RWPE1 (cell line): ENCODE data around the gene COL6A1.
A peak's percentile ranks its signal among the peaks of the same experiment; 100 is the strongest.

ENCODE experiments used
- CTCF ChIA-PET: fragments of 350-600 bp; sonication (Branson Sonifier 250); formaldehyde crosslinking; extraction: SDS; loops from one replicate; lab custom pipeline; 2021; lab: Yijun Ruan, JAX
- POLR2A ChIA-PET: fragments of 400-600 bp; formaldehyde crosslinking; extraction: SDS; loops from one replicate; lab custom pipeline; 2020; ENCODE audit warnings: antibody characterized with exemption; ENCODE audit not compliant: low non-redundant PET; lab: Yijun Ruan, JAX
- DNase-seq: peaks from one replicate; pipeline ENCODE4 v3.0.0; 2012; ENCODE audit warnings: low spot score
- H3K27ac ChIP-seq: fragments of 450-650 bp; 2 replicates; pipeline ENCODE4 v1.5.1; 2017
- TF ChIP-seq, protein P1 (sequence below): fragments of 450-650 bp; conservative IDR thresholded peaks from 2 replicates; pipeline ENCODE4 v1.5.1; 2017; ENCODE audit warnings: low read depth, mild to moderate bottlenecking

Gene COL6A1

GRCh38 chr21:45966791-45967394 is 14.7 kb upstream of the COL6A1 start:
- ChIA-PET CTCF (interaction anchor here (0.6 kb wide), 1 partner anchor 61 kb away, joined by 3 read pairs; no protein-coding TSS in a partner anchor), POLR2A (no interaction called here)
- no peak for DNase-seq
- no peak overlapping the region for H3K27ac ChIP-seq
- TF ChIP-seq, protein P1, sequence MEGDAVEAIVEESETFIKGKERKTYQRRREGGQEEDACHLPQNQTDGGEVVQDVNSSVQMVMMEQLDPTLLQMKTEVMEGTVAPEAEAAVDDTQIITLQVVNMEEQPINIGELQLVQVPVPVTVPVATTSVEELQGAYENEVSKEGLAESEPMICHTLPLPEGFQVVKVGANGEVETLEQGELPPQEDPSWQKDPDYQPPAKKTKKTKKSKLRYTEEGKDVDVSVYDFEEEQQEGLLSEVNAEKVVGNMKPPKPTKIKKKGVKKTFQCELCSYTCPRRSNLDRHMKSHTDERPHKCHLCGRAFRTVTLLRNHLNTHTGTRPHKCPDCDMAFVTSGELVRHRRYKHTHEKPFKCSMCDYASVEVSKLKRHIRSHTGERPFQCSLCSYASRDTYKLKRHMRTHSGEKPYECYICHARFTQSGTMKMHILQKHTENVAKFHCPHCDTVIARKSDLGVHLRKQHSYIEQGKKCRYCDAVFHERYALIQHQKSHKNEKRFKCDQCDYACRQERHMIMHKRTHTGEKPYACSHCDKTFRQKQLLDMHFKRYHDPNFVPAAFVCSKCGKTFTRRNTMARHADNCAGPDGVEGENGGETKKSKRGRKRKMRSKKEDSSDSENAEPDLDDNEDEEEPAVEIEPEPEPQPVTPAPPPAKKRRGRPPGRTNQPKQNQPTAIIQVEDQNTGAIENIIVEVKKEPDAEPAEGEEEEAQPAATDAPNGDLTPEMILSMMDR: no peak

- H3K27ac ChIP-seq: no peak overlapping the region
- ChIA-PET CTCF (interaction anchor here (0.6 to 2.7 kb wide), 3 partner anchors 82 to 174 kb away, joined by 3 to 12 read pairs (median 4); no protein-coding TSS in a partner anchor), POLR2A (no interaction called here)
- DNase-seq: no peak
- TF ChIP-seq, protein P1: no peak
These were observed 11.5 kb upstream of the COL6A1 start for GRCh38 chr21:45969921-45970673.

DNA sequence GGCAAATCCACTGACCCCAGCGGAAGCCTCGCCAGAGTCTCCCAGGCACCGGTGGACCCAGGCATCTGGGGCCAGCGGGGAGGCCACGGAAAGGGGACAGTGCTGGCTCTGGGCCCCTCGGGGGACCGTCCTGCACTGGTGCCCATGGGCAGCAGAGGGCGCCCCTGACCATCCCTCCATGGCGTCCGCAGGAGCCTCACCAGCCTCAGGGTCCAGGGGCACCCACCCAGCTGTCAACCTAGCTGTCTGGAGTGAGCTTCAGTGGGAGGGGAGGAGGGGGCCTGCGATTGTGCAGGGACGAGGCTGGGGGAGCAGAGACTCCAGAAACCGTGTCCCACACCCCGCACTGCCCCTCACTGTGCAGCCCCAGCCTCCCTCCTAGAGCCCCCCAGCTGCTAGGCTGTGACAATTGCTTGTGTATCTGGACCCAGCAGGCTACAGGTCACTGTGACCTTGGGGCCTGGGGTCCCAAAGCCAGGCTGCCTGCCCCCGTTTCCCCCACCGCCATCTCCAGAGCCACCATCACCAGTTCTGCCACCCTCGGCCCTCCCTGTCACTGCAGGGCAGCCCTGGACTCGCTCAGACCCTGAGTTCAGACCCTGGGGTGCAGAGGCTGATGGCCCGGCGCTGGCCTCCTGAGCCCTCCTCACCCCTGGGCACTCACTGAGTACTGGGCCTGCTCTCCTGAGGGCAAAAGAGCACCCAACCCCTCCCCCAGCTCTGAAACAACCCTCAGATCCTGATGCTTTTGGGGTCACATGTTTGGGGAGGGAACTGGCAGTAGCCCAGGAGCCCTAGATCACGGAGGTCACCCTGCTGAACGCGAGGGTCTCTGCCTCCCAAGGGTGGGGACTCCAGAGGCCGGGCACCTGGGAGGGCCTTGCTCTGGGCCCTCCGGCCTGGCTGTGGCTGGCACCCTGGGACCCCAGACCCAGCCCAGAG is 10.6 kb upstream of the COL6A1 start:
- POLR2A ChIA-PET: no interaction called here
- TF ChIP-seq, protein P1: peak; percentile 92
- CTCF ChIA-PET: interaction anchor here (1.1 to 2.7 kb wide), 3 partner anchors 126 to 191 kb away, joined by 3 to 12 read pairs (median 4); no protein-coding TSS in a partner anchor
- DNase-seq: peak; percentile 41
- peak overlapping the region; percentile 69 for H3K27ac ChIP-seq

DNA sequence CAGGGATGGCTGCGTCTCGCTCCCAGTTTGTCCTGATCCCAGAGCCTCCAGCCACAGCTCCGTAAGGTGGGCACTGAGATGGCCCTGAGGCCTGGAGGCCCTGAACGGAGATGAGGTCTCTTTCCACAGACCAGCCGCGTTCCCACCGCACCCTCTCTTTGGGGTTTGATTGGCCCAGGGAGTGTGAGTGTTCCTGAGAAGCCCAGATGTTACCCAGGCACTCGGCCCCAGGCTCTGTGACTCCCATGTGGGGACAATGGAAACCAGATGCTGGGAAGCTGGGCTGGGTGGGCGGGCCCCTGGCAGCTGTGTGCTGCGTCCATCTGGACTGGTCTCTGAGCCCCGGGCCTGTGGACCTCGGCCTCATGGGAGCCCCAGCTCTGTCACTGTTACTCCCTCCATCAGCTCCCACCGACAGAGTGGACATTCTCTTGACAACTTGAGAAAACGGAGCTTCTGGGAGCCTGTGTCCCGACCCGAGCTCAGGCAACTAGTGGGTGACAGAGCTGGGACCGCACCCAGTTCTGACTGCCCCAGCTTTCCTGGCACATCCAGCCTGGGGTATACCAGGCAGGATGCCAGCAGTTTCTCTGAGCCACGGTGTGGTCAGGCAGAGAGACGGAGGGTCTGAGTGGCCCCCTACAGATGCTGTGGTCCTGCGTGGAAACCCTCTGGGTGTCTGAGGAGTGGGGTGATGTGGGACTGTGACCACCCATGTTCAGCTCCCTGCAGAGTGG is 9.8 kb upstream of the COL6A1 start:
- DNase-seq: no peak
- TF ChIP-seq, protein P1: no peak
- POLR2A ChIA-PET: no interaction called here
- peak overlapping the region; percentile 69 for H3K27ac ChIP-seq
- CTCF ChIA-PET: interaction anchor here (1.0 to 2.7 kb wide), 4 partner anchors 91 to 190 kb away, joined by 3 to 12 read pairs (median 4); no protein-coding TSS in a partner anchor

GRCh38 chr21:45972353-45972715 is 9.2 kb upstream of the COL6A1 start:
- TF ChIP-seq, protein P1: no peak
- POLR2A ChIA-PET: no interaction called here
- no peak for DNase-seq
- CTCF ChIA-PET: interaction anchor here (1.0 to 2.7 kb wide), 4 partner anchors 91 to 171 kb away, joined by 3 to 12 read pairs (median 5); no protein-coding TSS in a partner anchor
- peak overlapping the region; percentile 69 for H3K27ac ChIP-seq
